Esophagus muscularis mucosa (tissue), 3 donors: ENCODE results near the gene HIBADH.

ENCODE experiments used
- POLR2A ChIP-seq: fragments of 450-650 bp; IDR thresholded peaks from one replicate; pipeline ENCODE4 v1.6.1; 2017; ENCODE audit warnings: antibody characterized with exemption, moderate library complexity, mild to moderate bottlenecking, low read depth
- TF ChIP-seq, protein P1 (sequence below), 3 experiments: fragments of 200-600 bp in 2 of 3; fragments of 450-650 bp in 1 of 3; sonication (generic) in 2 of 3; IDR thresholded peaks; one replicate each; pipeline ENCODE4 v1.5.1; 2017 to 2019; ENCODE audit warnings: antibody characterized with exemption in 3 of 3, mild to moderate bottlenecking in 2 of 3, moderate library complexity in 1 of 3

DNA sequence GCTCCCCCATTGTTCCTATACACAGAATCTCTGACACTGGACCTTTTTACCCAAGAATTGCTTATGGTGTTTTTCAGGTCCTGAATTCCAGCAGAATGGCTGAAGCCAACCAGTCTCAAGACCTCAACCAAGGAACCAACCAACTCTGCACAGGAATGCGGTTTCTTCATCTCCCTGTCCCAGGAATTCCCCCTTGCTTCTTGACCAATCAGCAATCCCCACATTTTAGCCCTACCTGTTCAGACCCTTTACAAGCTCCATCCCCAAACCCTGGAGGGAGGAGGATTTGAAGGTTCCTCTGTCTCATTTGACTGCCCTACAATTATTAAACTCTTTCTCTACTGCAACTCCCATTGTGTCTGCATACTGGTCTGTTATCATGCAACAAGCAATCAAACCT lies 35.5 kb downstream of the HIBADH start:
- TF ChIP-seq, protein P1, sequence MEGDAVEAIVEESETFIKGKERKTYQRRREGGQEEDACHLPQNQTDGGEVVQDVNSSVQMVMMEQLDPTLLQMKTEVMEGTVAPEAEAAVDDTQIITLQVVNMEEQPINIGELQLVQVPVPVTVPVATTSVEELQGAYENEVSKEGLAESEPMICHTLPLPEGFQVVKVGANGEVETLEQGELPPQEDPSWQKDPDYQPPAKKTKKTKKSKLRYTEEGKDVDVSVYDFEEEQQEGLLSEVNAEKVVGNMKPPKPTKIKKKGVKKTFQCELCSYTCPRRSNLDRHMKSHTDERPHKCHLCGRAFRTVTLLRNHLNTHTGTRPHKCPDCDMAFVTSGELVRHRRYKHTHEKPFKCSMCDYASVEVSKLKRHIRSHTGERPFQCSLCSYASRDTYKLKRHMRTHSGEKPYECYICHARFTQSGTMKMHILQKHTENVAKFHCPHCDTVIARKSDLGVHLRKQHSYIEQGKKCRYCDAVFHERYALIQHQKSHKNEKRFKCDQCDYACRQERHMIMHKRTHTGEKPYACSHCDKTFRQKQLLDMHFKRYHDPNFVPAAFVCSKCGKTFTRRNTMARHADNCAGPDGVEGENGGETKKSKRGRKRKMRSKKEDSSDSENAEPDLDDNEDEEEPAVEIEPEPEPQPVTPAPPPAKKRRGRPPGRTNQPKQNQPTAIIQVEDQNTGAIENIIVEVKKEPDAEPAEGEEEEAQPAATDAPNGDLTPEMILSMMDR (IDR thresholded peaks at IDR 0.05), result no peak
- TF ChIP-seq POLR2A, result no peak
